K562 (cell line): ENCODE measurements around the gene NIPAL3. TPM values are rescaled to one million over a fixed set of nuclear protein-coding genes. Genes with fewer than 3 reads are reported as not detected.

ENCODE experiments used
- ATAC-seq: fragments of 200-7000 bp; cut with Tn5 transposase; 3 replicates; pipeline ENCODE4 v1.9.1; 2020; ENCODE audit warnings: moderate library complexity
- BruUV-seq: library from RNA; stranded (reverse); fragments of 400-500 nt; replicated peaks from 2 replicates; lab custom pipeline; 2021; lab: Mats Ljungman, UMichigan
- CTCF ChIA-PET: fragments of 300-600 bp; formaldehyde crosslinking; extraction: SDS; loops from one replicate; lab custom pipeline; 2021; ENCODE audit warnings: low intra/inter-chr PET ratio; lab: Yijun Ruan, JAX
- POLR2A ChIA-PET: fragments of 300-600, 350-650 bp; sonication (Branson Sonifier 250); formaldehyde crosslinking; extraction: SDS; loops from one replicate; lab custom pipeline; 2021; ENCODE audit warnings: antibody characterized with exemption, inconsistent platforms; lab: Yijun Ruan, JAX
- DNase-seq, 4 experiments: peaks; one replicate each; pipeline versions ENCODE4 v3.0.0 to v3.0.0-alpha.2; 2011 to 2018; ENCODE audit warnings: low spot score in 3 of 4, mixed read lengths in 3 of 4; ENCODE audit errors: extremely low read depth in 1 of 4
- FAIRE-seq: peaks from 2 replicates; lab custom pipeline; 2011; peaks lifted over from hg19 to GRCh38; lab: Jason Lieb, UNC
- H2AFZ ChIP-seq: 2 replicates; pipeline ENCODE4 v1.6.0; 2011; ENCODE audit warnings: low read depth, low read length, control low read depth, inconsistent platforms
- H3K27ac ChIP-seq: fragments of 200-600 bp; 3 replicates; pipeline ENCODE4 v1.8.0; 2011; ENCODE audit warnings: low read depth, mild to moderate bottlenecking, control low read depth, inconsistent platforms, low read length, moderate library complexity, mixed read lengths; ENCODE audit errors: extremely low read depth
- H3K27me3 ChIP-seq, 2 experiments: fragments of 300-600 bp in 1 of 2; 2 replicates in 1 of 2; 3 replicates in 1 of 2; pipeline versions ENCODE4 v1.6.0 to v1.8.0; 2011; ENCODE audit warnings: inconsistent platforms in 2 of 2, low read length in 2 of 2, mild to moderate bottlenecking in 1 of 2, mixed read lengths in 1 of 2, moderate library complexity in 1 of 2; ENCODE audit not compliant: control insufficient read depth in 2 of 2, insufficient read depth in 2 of 2
- H3K36me3 ChIP-seq: fragments of 300-600 bp; 3 replicates; pipeline ENCODE4 v1.8.0; 2011; ENCODE audit warnings: mild to moderate bottlenecking, low read length, inconsistent platforms; ENCODE audit not compliant: control insufficient read depth, insufficient read depth
- H3K4me1 ChIP-seq, 2 experiments: fragments of 200-600 bp in 1 of 2; replicated peaks in 1 of 2; 2 replicates in 1 of 2; 3 replicates in 1 of 2; pipeline versions ENCODE4 v1.5.1 to v1.8.0; 2011; ENCODE audit warnings: inconsistent platforms in 2 of 2, low read length in 2 of 2, mild to moderate bottlenecking in 1 of 2, mixed read lengths in 1 of 2, moderate library complexity in 1 of 2; ENCODE audit not compliant: control insufficient read depth in 2 of 2, insufficient read depth in 2 of 2
- H3K4me2 ChIP-seq: 2 replicates; pipeline ENCODE4 v1.6.1; 2011; ENCODE audit warnings: low read length, control low read depth, inconsistent platforms, mixed read lengths; ENCODE audit not compliant: insufficient read depth
- H3K4me3 ChIP-seq: fragments of 200-600 bp; sonication (generic), shearing (Covaris generic); 2 replicates; pipeline ENCODE4 v1.5.1; 2016; ENCODE audit warnings: control low read depth, inconsistent platforms
- H3K79me2 ChIP-seq: fragments of 200-600 bp; 3 replicates; pipeline ENCODE4 v1.8.0; 2011; ENCODE audit warnings: low read length, inconsistent platforms; ENCODE audit not compliant: control insufficient read depth, insufficient read depth
- H3K9ac ChIP-seq, 2 experiments: 2 replicates each; pipeline versions ENCODE4 v1.6.0 to v1.6.1; 2011; ENCODE audit warnings: low read depth in 2 of 2, low read length in 2 of 2, control low read depth in 1 of 2, inconsistent platforms in 1 of 2, mild to moderate bottlenecking in 1 of 2, mixed read lengths in 1 of 2; ENCODE audit not compliant: insufficient read depth in 1 of 2
- H3K9me1 ChIP-seq: one replicate; pipeline ENCODE4 v1.6.0; 2011; ENCODE audit warnings: inconsistent platforms, mild to moderate bottlenecking, low read length, moderate library complexity; ENCODE audit not compliant: control insufficient read depth, insufficient read depth
- H3K9me3 ChIP-seq: replicated peaks from 2 replicates; pipeline ENCODE4 v1.5.1; 2011; ENCODE audit warnings: low read depth, low read length, inconsistent platforms; ENCODE audit not compliant: control insufficient read depth, insufficient read depth
- H4K20me1 ChIP-seq: replicated peaks from 2 replicates; pipeline ENCODE4 v1.6.1; 2011; ENCODE audit warnings: low read length, inconsistent platforms, mixed read lengths; ENCODE audit not compliant: control insufficient read depth, insufficient read depth
- GABPB1 ChIP-seq: sonication (generic); formaldehyde crosslinking; IDR thresholded peaks from 2 replicates; pipeline ENCODE4 v1.8.0; 2022; ENCODE audit warnings: mild to moderate bottlenecking, missing genetic modification reagents
- SRSF1 ChIP-seq: fragments of 200-400 bp; formaldehyde crosslinking; IDR thresholded peaks from 2 replicates; pipeline ENCODE4 v1.6.1; 2017; ENCODE audit warnings: mild to moderate bottlenecking, low read depth, low read length, moderate library complexity
- WGBS: fragments of 100-300 bp; shearing (Covaris generic); methylation state at CpG from one replicate; pipeline ENCODE4 v1.1.6; 2016; ENCODE audit warnings: low coverage, mixed read lengths; ENCODE audit not compliant: insufficient coverage; ENCODE audit errors: missing lambda C conversion rate; 5-methylcytosine and 5-hydroxymethylcytosine counted together
- in situ Hi-C: fragments of 300-500 bp; cut with MboI; formaldehyde crosslinking; loops from 4 replicates; pipeline ENCODE4 v1.15.0; 2018; ENCODE audit warnings: inconsistent platforms, mixed read lengths
- intact Hi-C: fragments of 100-400 bp; cut with micrococcal nuclease; formaldehyde crosslinking; loops from 2 replicates; pipeline ENCODE4 v1.14.2; 2022
- polyA plus RNA-seq, 8 experiments: library from polyadenylated mRNA; depleted of rRNA in 4 of 8; stranded (reverse) in 5 of 8; unstranded in 3 of 8; fragments of >200 nt; fragmentation: Nextera tagmentation in 2 of 8; fragmentation: Illumina TruSeq in 1 of 8; extraction: Ambion mirVana in 2 of 8; extraction: Trizol in 1 of 8; gene quantifications; 2 replicates each; pipeline versions ENCODE4 v1.2.1 to v1.2.3, GENCODE V29; 2011 to 2014; ENCODE audit warnings: inconsistent platforms in 1 of 8, missing spikeins in 1 of 8
- total RNA-seq, 7 experiments: library from RNA; depleted of rRNA in 6 of 7; stranded (reverse); fragments of >200 nt in 6 of 7; fragmentation: Illumina TruSeq in 2 of 7; extraction: Trizol in 2 of 7; gene quantifications; 2 replicates each; pipeline versions ENCODE4 v1.2.1 to v1.2.3, GENCODE V29; 2011 to 2021; ENCODE audit warnings: low replicate concordance in 1 of 7
- TF ChIP-seq, protein P1 (sequence below): sonication (generic); formaldehyde crosslinking; IDR thresholded peaks from 2 replicates; pipeline ENCODE4 v1.8.1; 2023; ENCODE audit warnings: mild to moderate bottlenecking, missing genetic modification reagents

Gene NIPAL3
- total and polyA plus RNA-seq, 9 of the 15 experiments (the other 6 are each of a cell fraction or from before 2014, with no cell fraction given), result 10.5 to 26.3 (median 16.0) TPM

DNA sequence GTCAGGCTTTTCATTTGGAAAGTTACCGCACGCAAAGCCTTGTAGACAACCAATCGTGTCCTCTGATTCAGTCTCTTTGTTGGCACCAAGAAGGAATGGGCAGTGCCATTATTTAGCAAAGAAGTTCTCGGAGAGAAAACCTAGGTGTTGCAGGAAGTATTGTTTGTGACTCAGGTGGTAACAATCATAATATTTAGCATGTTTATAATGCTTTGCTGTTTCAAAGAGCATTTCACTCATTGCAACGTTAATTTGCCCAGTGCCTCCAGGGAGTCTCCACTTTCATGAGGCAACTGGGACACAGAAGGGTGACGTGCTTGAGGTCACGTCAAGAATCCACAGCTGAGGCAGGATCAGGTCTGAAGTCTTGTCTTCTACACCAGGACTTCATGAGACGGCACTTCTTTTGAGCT lies 33.4 kb upstream of the NIPAL3 start:
- no peaks in the 10 kb centered on the region for H3K9me1 ChIP-seq
- H3K4me1 ChIP-seq, result no peaks in the 10 kb centered on the region
- no peak overlapping the region for H2AFZ ChIP-seq
- 46% methylated on average over 8 of the region's 8 CpGs for WGBS
- intact Hi-C loops (loop anchor here (1.0 kb wide), 1 partner anchor 8 kb away; no protein-coding TSS in a partner anchor), in situ Hi-C loops (loop anchor here (5.0 kb wide), 1 partner anchor 75 kb away; no protein-coding TSS in a partner anchor)
- TF ChIP-seq GABPB1 (CRISPR knock-in tag) (no peak), SRSF1 (no peak)
- TF ChIP-seq, protein P1, sequence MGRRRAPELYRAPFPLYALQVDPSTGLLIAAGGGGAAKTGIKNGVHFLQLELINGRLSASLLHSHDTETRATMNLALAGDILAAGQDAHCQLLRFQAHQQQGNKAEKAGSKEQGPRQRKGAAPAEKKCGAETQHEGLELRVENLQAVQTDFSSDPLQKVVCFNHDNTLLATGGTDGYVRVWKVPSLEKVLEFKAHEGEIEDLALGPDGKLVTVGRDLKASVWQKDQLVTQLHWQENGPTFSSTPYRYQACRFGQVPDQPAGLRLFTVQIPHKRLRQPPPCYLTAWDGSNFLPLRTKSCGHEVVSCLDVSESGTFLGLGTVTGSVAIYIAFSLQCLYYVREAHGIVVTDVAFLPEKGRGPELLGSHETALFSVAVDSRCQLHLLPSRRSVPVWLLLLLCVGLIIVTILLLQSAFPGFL (CRISPR knock-in tag), result no peak
- CTCF ChIA-PET, result no interaction called here
- FAIRE-seq, result no peak
- no peak overlapping the region for H3K4me3 ChIP-seq
- POLR2A ChIA-PET, result interaction anchor here (0.7 to 1.7 kb wide), 4 partner anchors 9 to 705 kb away, joined by 3 to 7 read pairs (median 4); no protein-coding TSS in a partner anchor
- H3K36me3 ChIP-seq, result no peaks in the 10 kb centered on the region
- no peak overlapping the region for H3K27ac ChIP-seq
- peaks cover 0 to 21% of the 10 kb centered on the region in 2 experiments; a peak in 3 of 5 replicates for H3K27me3 ChIP-seq
- no peaks in the 10 kb centered on the region for H3K9me3 ChIP-seq
- H3K79me2 ChIP-seq, result no peaks in the 10 kb centered on the region
- no TSS peak for BruUV-seq
- no peak for DNase-seq
- H3K9ac ChIP-seq, result no peak overlapping the region
- ATAC-seq, result no peak
- no peaks in the 10 kb centered on the region; the same call in 1 of the 2 replicates for H4K20me1 ChIP-seq
- H3K4me2 ChIP-seq, result no peak overlapping the region
